Upper lobe of left lung (tissue), 6 donors: ENCODE measurements around the gene CPEB2. TPM values are rescaled to one million over a fixed set of nuclear protein-coding genes. Genes with fewer than 3 reads are reported as not detected.

ENCODE experiments used
- ATAC-seq, 2 donors: fragments of 200-7000 bp; cut with Tn5 transposase; one replicate each; pipeline ENCODE4 v1.9.1; 2022; ENCODE audit warnings: mild to moderate bottlenecking in 2 of 2, moderate library complexity in 2 of 2; ENCODE audit not compliant: low FRiP score in 2 of 2
- DNase-seq, 2 donors: peaks; one replicate each; pipeline ENCODE4 v3.0.0-alpha.2; 2019 to 2020
- H3K27ac ChIP-seq, 4 donors: fragments of 200-600 bp; sonication (generic); one replicate each; pipeline ENCODE4 v1.5.1; 2016 to 2019
- H3K27me3 ChIP-seq, 4 donors: fragments of 200-600 bp; sonication (generic); one replicate each; pipeline ENCODE4 v1.5.1; 2017 to 2019
- H3K36me3 ChIP-seq, 4 donors: fragments of 200-600 bp; sonication (generic); one replicate each; pipeline ENCODE4 v1.5.1; 2016 to 2019
- H3K4me1 ChIP-seq, 4 donors: fragments of 200-600 bp; sonication (generic); one replicate each; pipeline ENCODE4 v1.5.1; 2018 to 2019
- H3K4me3 ChIP-seq, 4 donors: fragments of 200-600 bp; sonication (generic); one replicate each; pipeline ENCODE4 v1.5.1; 2017 to 2019; ENCODE audit warnings: mild to moderate bottlenecking in 2 of 4, moderate library complexity in 1 of 4
- H3K9me3 ChIP-seq, 4 donors: fragments of 200-600 bp; sonication (generic); one replicate each; pipeline ENCODE4 v1.5.1; 2018 to 2019
- CTCF ChIP-seq, 6 experiments: fragments of 450-650 bp in 4 of 6; fragments of 200-600 bp in 2 of 6; sonication (generic) in 2 of 6; IDR thresholded peaks; one replicate each; pipeline ENCODE4 v1.5.1; 2016 to 2019; ENCODE audit warnings: antibody characterized with exemption in 6 of 6
- EP300 ChIP-seq, 4 donors: sonication (generic); formaldehyde crosslinking; IDR thresholded peaks; one replicate each; pipeline ENCODE4 v1.5.1; 2017; ENCODE audit warnings: antibody characterized with exemption in 4 of 4, control low read depth in 2 of 4
- POLR2A ChIP-seq, 4 donors: fragments of 450-650 bp; IDR thresholded peaks; one replicate each; pipeline ENCODE4 v1.5.1; 2016 to 2017; ENCODE audit warnings: antibody characterized with exemption in 4 of 4, mild to moderate bottlenecking in 2 of 4
- POLR2AphosphoS5 ChIP-seq, 2 donors: sonication (generic); formaldehyde crosslinking; IDR thresholded peaks; one replicate each; pipeline ENCODE4 v1.5.1; 2017; ENCODE audit warnings: antibody characterized with exemption in 2 of 2
- WGBS, 2 donors: methylation state at CpG; one replicate each; pipeline ENCODE4 v1.1.5; 2017 to 2018; 5-methylcytosine and 5-hydroxymethylcytosine counted together
- total RNA-seq, 6 donors: library from RNA; depleted of rRNA in 4 of 6; stranded (reverse); fragments of >200 nt in 4 of 6; gene quantifications; one replicate each; pipeline versions ENCODE4 v1.1.0 to v1.2.1, GENCODE V29; 2016 to 2021
- donor health status: DM: no; HTN: no; CAD: no; lungs with moderate emphysema.
- donor health status: DM: no; HTN: yes; CAD: no; lungs with severe emphysema.

CPEB2 gene
- total RNA-seq, 6 donors from 2014 or later, result 9.3 to 44.6 (median 22.9) TPM

DNA sequence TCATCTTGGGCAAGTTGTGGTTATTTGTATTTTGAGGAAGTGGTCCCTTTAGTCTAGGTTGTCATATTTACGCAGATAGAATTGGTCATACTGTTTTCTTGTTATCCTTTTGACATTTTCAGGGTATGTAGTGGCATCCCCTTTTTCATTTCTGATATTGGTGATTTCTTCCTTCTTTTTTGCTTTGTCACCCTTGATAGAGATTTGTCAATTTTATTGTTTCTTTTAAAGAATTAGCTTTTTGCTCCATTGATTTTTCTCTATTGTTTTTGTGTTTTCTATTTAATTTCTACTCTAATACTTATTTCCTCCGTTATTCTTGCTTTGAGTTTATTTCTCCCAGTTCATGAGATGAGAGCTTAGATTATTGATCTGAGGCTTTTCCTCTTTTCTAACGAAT, 87.7 kb downstream of the CPEB2 start:
- H3K27ac ChIP-seq, result no peak overlapping the region
- H3K27me3 ChIP-seq, result no peaks in the 10 kb centered on the region
- no peaks in the 10 kb centered on the region for H3K4me1 ChIP-seq
- DNase-seq (no peak), ATAC-seq (no peak)
- H3K36me3 ChIP-seq, result no peaks in the 10 kb centered on the region
- 90 to 92% methylated on average over 3 of the region's 3 CpGs for WGBS, 2 donors
- H3K9me3 ChIP-seq, result no peaks in the 10 kb centered on the region
- H3K4me3 ChIP-seq, result no peak overlapping the region
- TF ChIP-seq POLR2A (IDR thresholded peaks at IDR 0.05), result no peak
- no peak for TF ChIP-seq CTCF (IDR thresholded peaks at IDR 0.05)
- TF ChIP-seq POLR2AphosphoS5 (IDR thresholded peaks at IDR 0.05), result no peak
- TF ChIP-seq EP300 (IDR thresholded peaks at IDR 0.05), result no peak

GRCh38 chr4:15100380-15100779, 98.1 kb downstream of the CPEB2 start:
- no peak for ATAC-seq

DNA sequence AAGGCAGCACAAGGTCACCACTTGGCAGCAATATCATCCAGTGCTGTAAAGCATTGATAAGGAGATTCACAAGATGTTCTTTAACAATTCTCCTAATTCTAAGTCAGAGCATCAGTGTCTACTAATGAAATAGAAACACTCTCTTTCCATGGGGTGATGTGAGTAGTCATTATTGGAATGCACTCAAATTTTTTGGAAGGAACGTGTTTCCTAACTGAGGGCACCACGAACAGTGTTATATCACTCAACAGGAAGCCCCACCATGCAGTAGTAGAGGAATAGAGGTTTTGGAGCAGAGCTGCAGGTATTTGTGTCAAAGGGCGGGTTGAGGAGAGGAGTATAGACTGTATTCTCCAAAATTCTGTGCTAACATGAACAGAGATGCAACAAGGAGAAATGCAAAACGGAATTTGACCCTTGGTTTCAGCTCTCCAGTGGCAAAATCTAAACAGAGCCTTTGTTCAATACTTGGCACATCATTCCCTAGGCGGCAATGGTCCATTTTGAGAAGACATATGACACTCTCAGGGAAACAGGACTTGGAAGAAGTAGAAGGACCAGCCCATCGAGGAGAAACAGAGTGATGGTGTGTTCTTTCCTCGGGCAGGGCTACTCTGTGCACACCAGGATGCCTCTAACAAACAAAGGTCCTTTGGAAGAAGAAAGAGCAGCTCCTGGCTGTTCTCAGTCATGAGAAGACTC, 98.9 kb downstream of the CPEB2 start:
- DNase-seq (no peak), ATAC-seq (no peak)
- TF ChIP-seq POLR2A (IDR thresholded peaks at IDR 0.05) (no peak), POLR2AphosphoS5 (IDR thresholded peaks at IDR 0.05) (no peak), CTCF (IDR thresholded peaks at IDR 0.05) (no peak), EP300 (IDR thresholded peaks at IDR 0.05) (no peak)
- no peaks in the 10 kb centered on the region for H3K9me3 ChIP-seq
- H3K4me3 ChIP-seq, result no peak overlapping the region
- H3K27ac ChIP-seq, result no peak overlapping the region
- H3K27me3 ChIP-seq, result no peaks in the 10 kb centered on the region
- H3K36me3 ChIP-seq, result no peaks in the 10 kb centered on the region
- H3K4me1 ChIP-seq, result no peaks in the 10 kb centered on the region
- 70 to 74% methylated on average over 7 of the region's 7 CpGs for WGBS, 2 donors

More at GRCh38 chr4:15100380-15100779, 98.1 kb downstream of the CPEB2 start:
- Histone ChIP-seq H3K9me3 (no peaks in the 10 kb centered on the region), H3K27me3 (no peaks in the 10 kb centered on the region), H3K4me3 (no peak overlapping the region), H3K4me1 (no peaks in the 10 kb centered on the region), H3K27ac (no peak overlapping the region), H3K36me3 (no peaks in the 10 kb centered on the region)
- WGBS, 2 donors, result 70 to 81% methylated on average over 1 of the region's 1 CpG
- DNase-seq, result no peak
- TF ChIP-seq EP300 (IDR thresholded peaks at IDR 0.05) (no peak), POLR2A (IDR thresholded peaks at IDR 0.05) (no peak), CTCF (IDR thresholded peaks at IDR 0.05) (no peak), POLR2AphosphoS5 (IDR thresholded peaks at IDR 0.05) (no peak)

GRCh38 chr4:15104825-15105224, 102.5 kb downstream of the CPEB2 start:
- 89 to 90% methylated on average over 1 of the region's 1 CpG for WGBS, 2 donors
- no peak overlapping the region for H3K27ac ChIP-seq
- H3K27me3 ChIP-seq, result no peaks in the 10 kb centered on the region
- ATAC-seq, result no peak
- no peaks in the 10 kb centered on the region for H3K36me3 ChIP-seq
- TF ChIP-seq POLR2A (IDR thresholded peaks at IDR 0.05) (no peak), CTCF (IDR thresholded peaks at IDR 0.05) (no peak), EP300 (IDR thresholded peaks at IDR 0.05) (no peak), POLR2AphosphoS5 (IDR thresholded peaks at IDR 0.05) (no peak)
- no peaks in the 10 kb centered on the region for H3K4me1 ChIP-seq
- no peak for DNase-seq
- no peak overlapping the region for H3K4me3 ChIP-seq
- H3K9me3 ChIP-seq, result no peaks in the 10 kb centered on the region

GRCh38 chr4:15106399-15106798, 104.1 kb downstream of the CPEB2 start:
- no peaks in the 10 kb centered on the region for H3K36me3 ChIP-seq
- WGBS, 2 donors, result 63 to 71% methylated on average over 5 of the region's 5 CpGs
- H3K4me3 ChIP-seq, result no peak overlapping the region
- H3K4me1 ChIP-seq, result no peaks in the 10 kb centered on the region
- no peak for DNase-seq
- TF ChIP-seq EP300 (IDR thresholded peaks at IDR 0.05) (no peak), POLR2AphosphoS5 (IDR thresholded peaks at IDR 0.05) (no peak)
- H3K9me3 ChIP-seq, result no peaks in the 10 kb centered on the region
- no peak overlapping the region for H3K27ac ChIP-seq
- no peaks in the 10 kb centered on the region for H3K27me3 ChIP-seq
- no peak for ATAC-seq
